ENCODE results near the gene P3H3.

DNA sequence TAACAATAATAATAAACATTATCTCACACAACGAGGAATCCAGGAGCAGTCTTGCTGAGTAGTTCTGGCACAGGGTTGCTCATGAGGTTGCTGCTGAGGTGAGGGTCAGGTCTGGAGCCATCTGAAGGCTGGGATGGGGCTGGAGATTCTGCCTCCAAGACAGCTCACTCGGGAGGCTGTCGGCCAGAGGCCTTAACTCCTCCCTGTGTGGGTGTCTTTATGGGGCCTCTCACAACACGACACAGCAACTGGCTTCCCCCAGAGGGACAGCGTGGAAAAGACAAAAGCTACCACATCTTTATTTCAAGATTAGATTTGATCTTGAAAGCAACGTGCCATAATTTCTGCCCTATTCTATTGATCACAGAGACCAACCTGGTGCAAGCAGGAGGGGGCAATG, 46.1 kb upstream of the P3H3 start:
- TF ChIP-seq, protein P1, sequence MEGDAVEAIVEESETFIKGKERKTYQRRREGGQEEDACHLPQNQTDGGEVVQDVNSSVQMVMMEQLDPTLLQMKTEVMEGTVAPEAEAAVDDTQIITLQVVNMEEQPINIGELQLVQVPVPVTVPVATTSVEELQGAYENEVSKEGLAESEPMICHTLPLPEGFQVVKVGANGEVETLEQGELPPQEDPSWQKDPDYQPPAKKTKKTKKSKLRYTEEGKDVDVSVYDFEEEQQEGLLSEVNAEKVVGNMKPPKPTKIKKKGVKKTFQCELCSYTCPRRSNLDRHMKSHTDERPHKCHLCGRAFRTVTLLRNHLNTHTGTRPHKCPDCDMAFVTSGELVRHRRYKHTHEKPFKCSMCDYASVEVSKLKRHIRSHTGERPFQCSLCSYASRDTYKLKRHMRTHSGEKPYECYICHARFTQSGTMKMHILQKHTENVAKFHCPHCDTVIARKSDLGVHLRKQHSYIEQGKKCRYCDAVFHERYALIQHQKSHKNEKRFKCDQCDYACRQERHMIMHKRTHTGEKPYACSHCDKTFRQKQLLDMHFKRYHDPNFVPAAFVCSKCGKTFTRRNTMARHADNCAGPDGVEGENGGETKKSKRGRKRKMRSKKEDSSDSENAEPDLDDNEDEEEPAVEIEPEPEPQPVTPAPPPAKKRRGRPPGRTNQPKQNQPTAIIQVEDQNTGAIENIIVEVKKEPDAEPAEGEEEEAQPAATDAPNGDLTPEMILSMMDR (IDR thresholded peaks at IDR 0.05; ENCODE audit: low read length): no peak
- TF ChIP-seq EZH2phosphoT487 (IDR thresholded peaks at IDR 0.05; ENCODE audit: low read length) (no peak), EZH2 (optimal IDR thresholded peaks at IDR 0.05; ENCODE audit: low read depth, low read length) (no peak)
